ENCODE measurements around the gene BICD1.

Gene BICD1

GRCh38 chr12:32254260-32254956 is 147.8 kb downstream of the BICD1 start:
- no peak overlapping the region for H2AFZ ChIP-seq (ENCODE audit: low read depth)
- H3K36me3 ChIP-seq (ENCODE audit: insufficient read depth): no peaks in the 10 kb centered on the region
- no peaks in the 10 kb centered on the region for H4K20me1 ChIP-seq (ENCODE audit: insufficient read depth)
- H3K4me3 ChIP-seq (IDR thresholded peaks at IDR 0.05; ENCODE audit: insufficient read depth, low read depth, low read length): no peak overlapping the region
- TF ChIP-seq CTCF (conservative IDR thresholded peaks at IDR 0.05; ENCODE audit: low read depth, low read length): no peak
- H3K79me2 ChIP-seq (ENCODE audit: insufficient read depth, low read depth): no peaks in the 10 kb centered on the region
- no peak overlapping the region for H3K27ac ChIP-seq
- no peak overlapping the region for H3K9ac ChIP-seq
- H3K4me2 ChIP-seq: no peak overlapping the region
- peaks cover 11% of the 10 kb centered on the region for H3K4me1 ChIP-seq (ENCODE audit: low read depth, poor library complexity, severe bottlenecking)
- no peaks in the 10 kb centered on the region for H3K27me3 ChIP-seq (ENCODE audit: insufficient read depth, low read depth)

GRCh38 chr12:32255588-32255987 is 148.9 kb downstream of the BICD1 start:
- Histone ChIP-seq H3K4me2 (no peak overlapping the region), H3K9ac (no peak overlapping the region), H3K4me3 (IDR thresholded peaks at IDR 0.05; ENCODE audit: insufficient read depth, low read depth, low read length) (no peak overlapping the region), H3K27ac (no peak overlapping the region), H4K20me1 (ENCODE audit: insufficient read depth) (no peaks in the 10 kb centered on the region), H3K36me3 (ENCODE audit: insufficient read depth) (no peaks in the 10 kb centered on the region), H3K4me1 (ENCODE audit: low read depth, poor library complexity, severe bottlenecking) (peaks cover 11% of the 10 kb centered on the region), H3K27me3 (ENCODE audit: insufficient read depth, low read depth) (no peaks in the 10 kb centered on the region), H2AFZ (ENCODE audit: low read depth) (no peak overlapping the region), H3K79me2 (ENCODE audit: insufficient read depth, low read depth) (no peaks in the 10 kb centered on the region)
- no peak for TF ChIP-seq CTCF (conservative IDR thresholded peaks at IDR 0.05; ENCODE audit: low read depth, low read length)

GRCh38 chr12:32257695-32258496 is 151.2 kb downstream of the BICD1 start:
- no peaks in the 10 kb centered on the region for H3K79me2 ChIP-seq (ENCODE audit: insufficient read depth, low read depth)
- peaks cover 6% of the 10 kb centered on the region for H3K4me1 ChIP-seq (ENCODE audit: low read depth, poor library complexity, severe bottlenecking)
- TF ChIP-seq CTCF (conservative IDR thresholded peaks at IDR 0.05; ENCODE audit: low read depth, low read length): no peak
- H3K36me3 ChIP-seq (ENCODE audit: insufficient read depth): no peaks in the 10 kb centered on the region
- no peak overlapping the region for H2AFZ ChIP-seq (ENCODE audit: low read depth)
- H3K27me3 ChIP-seq (ENCODE audit: insufficient read depth, low read depth): no peaks in the 10 kb centered on the region
- H3K27ac ChIP-seq: no peak overlapping the region
- H3K4me3 ChIP-seq (IDR thresholded peaks at IDR 0.05; ENCODE audit: insufficient read depth, low read depth, low read length): no peak overlapping the region
- H4K20me1 ChIP-seq (ENCODE audit: insufficient read depth): no peaks in the 10 kb centered on the region
- H3K9ac ChIP-seq: no peak overlapping the region
- no peak overlapping the region for H3K4me2 ChIP-seq

- peaks cover 15% of the 10 kb centered on the region for H3K4me1 ChIP-seq (ENCODE audit: low read depth, poor library complexity, severe bottlenecking)
- H3K27ac ChIP-seq: no peak overlapping the region
- H3K9ac ChIP-seq: no peak overlapping the region
- no peaks in the 10 kb centered on the region for H3K27me3 ChIP-seq (ENCODE audit: insufficient read depth, low read depth)
- H4K20me1 ChIP-seq (ENCODE audit: insufficient read depth): no peaks in the 10 kb centered on the region
- no peak for TF ChIP-seq CTCF (conservative IDR thresholded peaks at IDR 0.05; ENCODE audit: low read depth, low read length)
- no peak overlapping the region for H3K4me3 ChIP-seq (IDR thresholded peaks at IDR 0.05; ENCODE audit: insufficient read depth, low read depth, low read length)
- H3K79me2 ChIP-seq (ENCODE audit: insufficient read depth, low read depth): no peaks in the 10 kb centered on the region
- H2AFZ ChIP-seq (ENCODE audit: low read depth): no peak overlapping the region
- H3K36me3 ChIP-seq (ENCODE audit: insufficient read depth): no peaks in the 10 kb centered on the region
- H3K4me2 ChIP-seq: no peak overlapping the region
These were observed 154.0 kb downstream of the BICD1 start for GRCh38 chr12:32260696-32261095.

Data from KMS-11 (cell line).